ENCODE results near the gene EIF3I. TPM values are rescaled to one million over a fixed set of nuclear protein-coding genes. Genes with fewer than 3 reads are reported as not detected.

Gene EIF3I
- polyA plus RNA-seq, 1 of the 3 experiments (the other 2 are of a cell fraction) = 479 TPM

DNA sequence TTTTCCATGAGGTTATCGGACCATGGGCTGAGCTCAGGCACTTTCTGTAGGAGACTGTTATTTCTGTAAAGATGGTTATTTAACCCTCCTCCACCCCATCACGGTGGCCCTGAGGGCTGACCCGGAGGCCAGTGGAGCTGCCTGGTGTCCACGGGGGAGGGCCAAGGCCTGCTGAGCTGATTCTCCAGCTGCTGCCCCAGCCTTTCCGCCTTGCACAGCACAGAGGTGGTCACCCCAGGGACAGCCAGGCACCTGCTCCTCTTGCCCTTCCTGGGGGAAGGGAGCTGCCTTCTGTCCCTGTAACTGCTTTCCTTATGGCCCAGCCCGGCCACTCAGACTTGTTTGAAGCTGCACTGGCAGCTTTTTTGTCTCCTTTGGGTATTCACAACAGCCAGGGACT, 24.4 kb upstream of the EIF3I start:
- Histone ChIP-seq H3K9me3 (no peaks in the 10 kb centered on the region), H3K27ac (ENCODE audit: low read depth in 2 of 2, low read length in 1 of 2) (no peak overlapping the region; a peak in 2 of 4 replicates), H3K4me1 (ENCODE audit: control insufficient read depth in 1 of 2, insufficient read depth in 2 of 2, low read depth in 1 of 2, low read length in 1 of 2) (peaks cover 22 to 30% of the 10 kb centered on the region in 2 experiments; a peak in 3 of 4 replicates), H3K27me3 (ENCODE audit: insufficient read depth) (no peaks in the 10 kb centered on the region), H3K79me2 (ENCODE audit: insufficient read depth) (no peaks in the 10 kb centered on the region), H3K36me3 (replicated peaks in 1 of 2; ENCODE audit: control insufficient read depth in 1 of 2, insufficient read depth in 2 of 2, low read length in 1 of 2) (peaks cover 34 to 52% of the 10 kb centered on the region in 2 experiments), H3K4me2 (no peak overlapping the region), H3K4me3 (ENCODE audit: low read depth in 2 of 2, low read length in 1 of 2) (no peak overlapping the region), H3F3A (replicated peaks; ENCODE audit: insufficient read depth) (peaks cover 18% of the 10 kb centered on the region), H3K9ac (no peak overlapping the region), H2AFZ (ENCODE audit: low read depth) (no peak overlapping the region), H4K20me1 (ENCODE audit: insufficient read depth) (no peaks in the 10 kb centered on the region), H3K9me2 (no peaks in the 10 kb centered on the region)
- ChIA-PET CTCF (interaction anchor here (0.8 to 1.7 kb wide), 5 partner anchors 18 to 50 kb away, joined by 3 to 10 read pairs (median 5); partner anchors contain the start of gene TXLNA), POLR2A (interaction anchor here (0.7 to 3.4 kb wide), 4 partner anchors 11 to 82 kb away, joined by 3 to 19 read pairs (median 4); partner anchors contain the start of genes DCDC2B and TXLNA)
- WGBS (ENCODE audit: low lambda C conversion rate) = 93% methylated on average over 2 of the region's 6 CpGs
- TF ChIP-seq MEF2A (IDR thresholded peaks at IDR 0.05; ENCODE audit: borderline replicate concordance, low read depth) = no peak
- TF ChIP-seq GABPA (IDR thresholded peaks at IDR 0.05; ENCODE audit: low read depth) = no peak
- TF ChIP-seq CHD2 (IDR thresholded peaks at IDR 0.05; ENCODE audit: low read length, partially characterized antibody) = no peak
- TF ChIP-seq, protein P1, sequence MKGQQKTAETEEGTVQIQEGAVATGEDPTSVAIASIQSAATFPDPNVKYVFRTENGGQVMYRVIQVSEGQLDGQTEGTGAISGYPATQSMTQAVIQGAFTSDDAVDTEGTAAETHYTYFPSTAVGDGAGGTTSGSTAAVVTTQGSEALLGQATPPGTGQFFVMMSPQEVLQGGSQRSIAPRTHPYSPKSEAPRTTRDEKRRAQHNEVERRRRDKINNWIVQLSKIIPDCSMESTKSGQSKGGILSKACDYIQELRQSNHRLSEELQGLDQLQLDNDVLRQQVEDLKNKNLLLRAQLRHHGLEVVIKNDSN (IDR thresholded peaks at IDR 0.05; ENCODE audit: borderline replicate concordance, low read depth) = no peak
- TF ChIP-seq RAD21 (IDR thresholded peaks at IDR 0.05; ENCODE audit: low read length) = no peak
- TF ChIP-seq RCOR1 (IDR thresholded peaks at IDR 0.05; ENCODE audit: low read length) = no peak
- TF ChIP-seq TEAD4 (IDR thresholded peaks at IDR 0.05; ENCODE audit: borderline replicate concordance, insufficient read depth) = no peak
- TF ChIP-seq, protein P2, sequence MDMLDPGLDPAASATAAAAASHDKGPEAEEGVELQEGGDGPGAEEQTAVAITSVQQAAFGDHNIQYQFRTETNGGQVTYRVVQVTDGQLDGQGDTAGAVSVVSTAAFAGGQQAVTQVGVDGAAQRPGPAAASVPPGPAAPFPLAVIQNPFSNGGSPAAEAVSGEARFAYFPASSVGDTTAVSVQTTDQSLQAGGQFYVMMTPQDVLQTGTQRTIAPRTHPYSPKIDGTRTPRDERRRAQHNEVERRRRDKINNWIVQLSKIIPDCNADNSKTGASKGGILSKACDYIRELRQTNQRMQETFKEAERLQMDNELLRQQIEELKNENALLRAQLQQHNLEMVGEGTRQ (IDR thresholded peaks at IDR 0.05; ENCODE audit: borderline replicate concordance, low read depth, low read length) = no peak
- TF ChIP-seq, protein P3, sequence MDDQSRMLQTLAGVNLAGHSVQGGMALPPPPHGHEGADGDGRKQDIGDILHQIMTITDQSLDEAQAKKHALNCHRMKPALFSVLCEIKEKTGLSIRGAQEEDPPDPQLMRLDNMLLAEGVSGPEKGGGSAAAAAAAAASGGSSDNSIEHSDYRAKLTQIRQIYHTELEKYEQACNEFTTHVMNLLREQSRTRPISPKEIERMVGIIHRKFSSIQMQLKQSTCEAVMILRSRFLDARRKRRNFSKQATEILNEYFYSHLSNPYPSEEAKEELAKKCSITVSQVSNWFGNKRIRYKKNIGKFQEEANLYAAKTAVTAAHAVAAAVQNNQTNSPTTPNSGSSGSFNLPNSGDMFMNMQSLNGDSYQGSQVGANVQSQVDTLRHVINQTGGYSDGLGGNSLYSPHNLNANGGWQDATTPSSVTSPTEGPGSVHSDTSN (IDR thresholded peaks at IDR 0.05) = no peak
- no peak for TF ChIP-seq ELF1 (IDR thresholded peaks at IDR 0.05)
- no peak for TF ChIP-seq EZH2phosphoT487 (IDR thresholded peaks at IDR 0.05; ENCODE audit: borderline replicate concordance, low read depth)
- no peak for TF ChIP-seq TCF12 (IDR thresholded peaks at IDR 0.05)
- TF ChIP-seq, protein P4, sequence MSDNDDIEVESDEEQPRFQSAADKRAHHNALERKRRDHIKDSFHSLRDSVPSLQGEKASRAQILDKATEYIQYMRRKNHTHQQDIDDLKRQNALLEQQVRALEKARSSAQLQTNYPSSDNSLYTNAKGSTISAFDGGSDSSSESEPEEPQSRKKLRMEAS (IDR thresholded peaks at IDR 0.05; ENCODE audit: low read depth) = no peak
- TF ChIP-seq YY1 (IDR thresholded peaks at IDR 0.05; ENCODE audit: low read depth) = no peak
- TF ChIP-seq RFX5 (IDR thresholded peaks at IDR 0.05; ENCODE audit: low read length) = no peak
- no peak for TF ChIP-seq NFIC (IDR thresholded peaks at IDR 0.05; ENCODE audit: borderline replicate concordance)
- TF ChIP-seq POLR2AphosphoS5 (IDR thresholded peaks at IDR 0.05; ENCODE audit: low read depth, low read length) = no peak
- no peak for TF ChIP-seq SMC3 (IDR thresholded peaks at IDR 0.05; ENCODE audit: low read depth, low read length)
- no peak for TF ChIP-seq EP300 (IDR thresholded peaks at IDR 0.05; ENCODE audit: borderline replicate concordance in 1 of 2, low read depth in 1 of 2, low read length in 1 of 2)
- no peak for TF ChIP-seq FOXJ3 (CRISPR knock-in tag; IDR thresholded peaks at IDR 0.05)
- DNase-seq = no peak

All from SK-N-SH (cell line).